Smooth muscle cell (in vitro differentiated cells): ENCODE measurements around the gene NAPA. TPM values are rescaled to one million over a fixed set of nuclear protein-coding genes. Genes with fewer than 3 reads are reported as not detected.

ENCODE experiments used
- DNase-seq: peaks from one replicate; lab custom pipeline; 2025; ENCODE audit not compliant: unreplicated experiment; lab: John Stamatoyannopoulos, UW
- H2AFZ ChIP-seq: fragments of 200-600 bp; sonication (generic); 2 replicates; pipeline ENCODE4 v1.6.0; 2016; ENCODE audit warnings: antibody characterized with exemption, low read depth, mild to moderate bottlenecking
- H3F3A ChIP-seq: fragments of 200-600 bp; sonication (generic); 2 replicates; pipeline ENCODE4 v1.6.0; 2017; ENCODE audit warnings: antibody characterized with exemption, low read depth
- H3K27ac ChIP-seq: fragments of 200-600 bp; sonication (generic); 2 replicates; pipeline ENCODE4 v1.5.1; 2016; ENCODE audit warnings: low read depth, mild to moderate bottlenecking
- H3K27me3 ChIP-seq: fragments of 200-600 bp; sonication (generic); 2 replicates; pipeline ENCODE4 v1.6.1; 2016; ENCODE audit warnings: low read depth, mild to moderate bottlenecking
- H3K36me3 ChIP-seq: fragments of 200-600 bp; sonication (generic); 2 replicates; pipeline ENCODE4 v1.5.1; 2016; ENCODE audit warnings: low read depth
- H3K4me1 ChIP-seq: fragments of 200-600 bp; sonication (generic); 2 replicates; pipeline ENCODE4 v1.5.1; 2016; ENCODE audit warnings: low read depth
- H3K4me2 ChIP-seq: fragments of 200-600 bp; sonication (generic); 2 replicates; pipeline ENCODE4 v1.6.0; 2016; ENCODE audit warnings: mild to moderate bottlenecking
- H3K4me3 ChIP-seq: fragments of 200-600 bp; sonication (generic); 2 replicates; pipeline ENCODE4 v1.5.1; 2016; ENCODE audit warnings: mild to moderate bottlenecking
- H3K79me2 ChIP-seq: fragments of 200-600 bp; sonication (generic); 2 replicates; pipeline ENCODE4 v1.6.0; 2016; ENCODE audit warnings: low read depth, mild to moderate bottlenecking
- H3K9ac ChIP-seq: fragments of 200-600 bp; sonication (generic); 2 replicates; pipeline ENCODE4 v1.6.0; 2016; ENCODE audit warnings: low read depth
- H3K9me3 ChIP-seq: fragments of 200-600 bp; sonication (generic); replicated peaks from 2 replicates; pipeline ENCODE4 v1.5.1; 2016; ENCODE audit warnings: low read depth
- H4K20me1 ChIP-seq: fragments of 200-600 bp; sonication (generic); 2 replicates; pipeline ENCODE4 v1.6.0; 2016; ENCODE audit warnings: low read depth
- WGBS: methylation state at CpG from one replicate; pipeline ENCODE4 v1.1.7; 2016; ENCODE audit warnings: low lambda C conversion rate; 5-methylcytosine and 5-hydroxymethylcytosine counted together
- polyA plus RNA-seq: library from polyadenylated mRNA; unstranded; fragments of >200 nt; fragmentation: Nextera tagmentation; extraction: Ambion mirVana; gene quantifications from 2 replicates; pipeline ENCODE4 v1.2.1, GENCODE V29; 2016
- total RNA-seq: library from RNA; depleted of rRNA; stranded (reverse); fragments of >200 nt; gene quantifications from 2 replicates; pipeline ENCODE4 v1.2.3, GENCODE V29; 2014
- TF ChIP-seq, protein P1 (sequence below): fragments of 200-600 bp; sonication (generic); IDR thresholded peaks from 2 replicates; pipeline ENCODE4 v1.5.1; 2017; ENCODE audit warnings: borderline replicate concordance, mild to moderate bottlenecking, antibody characterized with exemption; ENCODE audit not compliant: insufficient read depth, poor library complexity, severe bottlenecking

NAPA gene
- total and polyA plus RNA-seq, 2 experiments from 2014 or later = 65.0 to 78.7 TPM

DNA sequence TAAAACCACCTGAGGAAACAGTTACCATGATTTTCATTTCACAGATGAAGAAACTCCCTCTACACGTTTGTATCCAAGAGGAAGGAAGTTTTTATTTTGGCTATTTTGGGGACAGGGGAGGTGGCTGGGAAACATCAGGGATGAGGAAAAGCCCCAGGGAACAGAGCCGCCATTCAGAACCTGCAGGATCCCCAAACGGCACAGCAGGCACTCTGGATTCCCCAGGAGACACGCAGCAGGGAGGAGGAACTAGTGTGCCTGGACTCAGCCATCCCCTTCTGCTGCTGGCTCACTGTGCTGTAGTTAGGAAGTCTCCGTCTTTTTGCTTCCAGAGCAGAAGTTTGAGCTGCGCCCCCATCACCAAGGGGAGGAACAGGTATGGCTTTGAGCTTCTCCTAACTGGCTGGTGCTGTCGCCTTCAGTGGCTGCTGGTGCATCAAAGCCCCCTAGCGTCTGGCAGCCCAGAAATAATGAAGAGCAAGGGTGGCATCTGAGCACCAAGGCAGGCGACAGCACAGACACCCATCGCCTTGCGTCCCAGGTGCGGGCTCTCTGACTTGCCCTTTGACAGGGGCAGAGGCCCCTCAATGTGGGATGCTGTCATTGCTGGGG, 4.2 kb downstream of the NAPA start:
- WGBS = 91% methylated on average over 12 of the region's 12 CpGs
- DNase-seq = no peak
- H3K27ac ChIP-seq = no peak overlapping the region
- peaks cover 76% of the 10 kb centered on the region for H4K20me1 ChIP-seq
- no peak overlapping the region for H2AFZ ChIP-seq
- H3K4me2 ChIP-seq = no peak overlapping the region
- H3K4me1 ChIP-seq = peaks cover 6% of the 10 kb centered on the region
- no peaks in the 10 kb centered on the region for H3F3A ChIP-seq
- H3K27me3 ChIP-seq = no peaks in the 10 kb centered on the region
- no peak overlapping the region for H3K9ac ChIP-seq
- peaks cover 80% of the 10 kb centered on the region for H3K79me2 ChIP-seq
- H3K9me3 ChIP-seq = no peaks in the 10 kb centered on the region
- H3K4me3 ChIP-seq = no peak overlapping the region
- TF ChIP-seq, protein P1, sequence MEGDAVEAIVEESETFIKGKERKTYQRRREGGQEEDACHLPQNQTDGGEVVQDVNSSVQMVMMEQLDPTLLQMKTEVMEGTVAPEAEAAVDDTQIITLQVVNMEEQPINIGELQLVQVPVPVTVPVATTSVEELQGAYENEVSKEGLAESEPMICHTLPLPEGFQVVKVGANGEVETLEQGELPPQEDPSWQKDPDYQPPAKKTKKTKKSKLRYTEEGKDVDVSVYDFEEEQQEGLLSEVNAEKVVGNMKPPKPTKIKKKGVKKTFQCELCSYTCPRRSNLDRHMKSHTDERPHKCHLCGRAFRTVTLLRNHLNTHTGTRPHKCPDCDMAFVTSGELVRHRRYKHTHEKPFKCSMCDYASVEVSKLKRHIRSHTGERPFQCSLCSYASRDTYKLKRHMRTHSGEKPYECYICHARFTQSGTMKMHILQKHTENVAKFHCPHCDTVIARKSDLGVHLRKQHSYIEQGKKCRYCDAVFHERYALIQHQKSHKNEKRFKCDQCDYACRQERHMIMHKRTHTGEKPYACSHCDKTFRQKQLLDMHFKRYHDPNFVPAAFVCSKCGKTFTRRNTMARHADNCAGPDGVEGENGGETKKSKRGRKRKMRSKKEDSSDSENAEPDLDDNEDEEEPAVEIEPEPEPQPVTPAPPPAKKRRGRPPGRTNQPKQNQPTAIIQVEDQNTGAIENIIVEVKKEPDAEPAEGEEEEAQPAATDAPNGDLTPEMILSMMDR = no peak
- H3K36me3 ChIP-seq = no peaks in the 10 kb centered on the region

DNA sequence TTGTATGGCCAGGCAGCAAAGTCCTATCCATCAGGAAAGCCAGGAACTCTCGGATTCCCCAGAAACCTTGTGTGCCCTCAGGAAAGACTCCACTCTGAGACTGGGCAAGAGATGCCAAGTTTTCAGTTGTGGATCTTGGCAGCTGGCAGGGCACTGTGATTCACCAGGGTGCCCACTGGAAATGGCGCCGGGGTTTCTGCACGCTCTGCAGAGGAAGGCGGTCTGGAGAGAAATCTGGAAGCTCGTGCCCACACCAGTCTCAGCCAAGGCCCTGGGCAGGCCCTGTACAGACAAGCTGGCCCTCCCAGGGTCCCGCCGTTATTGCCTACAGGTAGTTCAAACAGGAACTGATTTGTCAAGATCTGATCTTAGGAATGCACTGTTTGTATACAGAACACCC, 4.9 kb downstream of the NAPA start:
- no peaks in the 10 kb centered on the region for H3F3A ChIP-seq
- peaks cover 83% of the 10 kb centered on the region for H4K20me1 ChIP-seq
- H3K27ac ChIP-seq = no peak overlapping the region
- TF ChIP-seq, protein P1 = no peak
- H3K4me1 ChIP-seq = peaks cover 6% of the 10 kb centered on the region
- WGBS = 99% methylated on average over 8 of the region's 8 CpGs
- no peak overlapping the region for H3K4me3 ChIP-seq
- H3K36me3 ChIP-seq = no peaks in the 10 kb centered on the region
- H3K27me3 ChIP-seq = no peaks in the 10 kb centered on the region
- no peak overlapping the region for H2AFZ ChIP-seq
- no peaks in the 10 kb centered on the region for H3K9me3 ChIP-seq
- H3K79me2 ChIP-seq = peaks cover 80% of the 10 kb centered on the region
- H3K9ac ChIP-seq = no peak overlapping the region
- no peak for DNase-seq
- H3K4me2 ChIP-seq = no peak overlapping the region

- Histone ChIP-seq H3K79me2 (peaks cover 76% of the 10 kb centered on the region), H3K4me1 (peaks cover 6% of the 10 kb centered on the region), H3K27me3 (no peaks in the 10 kb centered on the region), H2AFZ (no peak overlapping the region), H3K9ac (no peak overlapping the region), H3K9me3 (no peaks in the 10 kb centered on the region), H4K20me1 (peaks cover 89% of the 10 kb centered on the region), H3K4me3 (no peak overlapping the region), H3F3A (no peaks in the 10 kb centered on the region), H3K36me3 (no peaks in the 10 kb centered on the region), H3K4me2 (no peak overlapping the region), H3K27ac (no peak overlapping the region)
- no peak for DNase-seq
- WGBS = 97% methylated on average over 20 of the region's 20 CpGs
- TF ChIP-seq, protein P1 = no peak
Measured at GRCh38 chr19:47509170-47509847, 5.6 kb downstream of the NAPA start.
